ENCODE measurements around the gene PLXNA4.

PLXNA4 gene

GRCh38 chr7:132592231-132592920 lies 16.1 kb upstream of the PLXNA4 start:
- H3K4me3 ChIP-seq (ENCODE audit: low read depth, low read length), result no peak overlapping the region
- in situ Hi-C loops (cut with HindIII; ENCODE audit: low sequenced_read_pairs), result no loop called here
- no peak for DNase-seq (ENCODE audit: low read depth)
- TF ChIP-seq, protein P1, sequence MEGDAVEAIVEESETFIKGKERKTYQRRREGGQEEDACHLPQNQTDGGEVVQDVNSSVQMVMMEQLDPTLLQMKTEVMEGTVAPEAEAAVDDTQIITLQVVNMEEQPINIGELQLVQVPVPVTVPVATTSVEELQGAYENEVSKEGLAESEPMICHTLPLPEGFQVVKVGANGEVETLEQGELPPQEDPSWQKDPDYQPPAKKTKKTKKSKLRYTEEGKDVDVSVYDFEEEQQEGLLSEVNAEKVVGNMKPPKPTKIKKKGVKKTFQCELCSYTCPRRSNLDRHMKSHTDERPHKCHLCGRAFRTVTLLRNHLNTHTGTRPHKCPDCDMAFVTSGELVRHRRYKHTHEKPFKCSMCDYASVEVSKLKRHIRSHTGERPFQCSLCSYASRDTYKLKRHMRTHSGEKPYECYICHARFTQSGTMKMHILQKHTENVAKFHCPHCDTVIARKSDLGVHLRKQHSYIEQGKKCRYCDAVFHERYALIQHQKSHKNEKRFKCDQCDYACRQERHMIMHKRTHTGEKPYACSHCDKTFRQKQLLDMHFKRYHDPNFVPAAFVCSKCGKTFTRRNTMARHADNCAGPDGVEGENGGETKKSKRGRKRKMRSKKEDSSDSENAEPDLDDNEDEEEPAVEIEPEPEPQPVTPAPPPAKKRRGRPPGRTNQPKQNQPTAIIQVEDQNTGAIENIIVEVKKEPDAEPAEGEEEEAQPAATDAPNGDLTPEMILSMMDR (IDR thresholded peaks at IDR 0.05; ENCODE audit: low read depth, low read length, missing control alignments), result no peak

DNA sequence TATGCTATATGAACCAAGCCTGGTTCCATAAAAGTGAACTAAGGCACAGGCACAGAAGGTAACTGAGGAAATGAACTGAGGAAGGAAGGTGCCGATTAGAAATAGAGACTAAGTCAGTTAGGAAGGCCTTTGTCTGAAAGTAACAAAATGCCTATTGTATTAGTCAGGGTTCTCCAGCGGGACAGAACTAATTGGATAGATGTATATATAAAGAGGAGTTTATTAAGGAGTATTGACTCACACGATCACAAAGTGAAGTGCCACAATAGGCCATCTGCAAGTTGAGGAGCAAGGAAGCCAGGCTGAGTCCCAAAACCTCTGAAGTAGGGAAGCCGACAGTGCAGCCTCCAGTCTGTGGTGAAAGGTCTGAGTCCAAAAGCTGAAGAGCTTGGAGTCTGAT lies 13.9 kb upstream of the PLXNA4 start:
- TF ChIP-seq, protein P1 (IDR thresholded peaks at IDR 0.05; ENCODE audit: low read depth, low read length, missing control alignments), result no peak
- in situ Hi-C loops (cut with HindIII; ENCODE audit: low sequenced_read_pairs), result no loop called here
- DNase-seq (ENCODE audit: low read depth), result no peak
- no peak overlapping the region for H3K4me3 ChIP-seq (ENCODE audit: low read depth, low read length)

DNA sequence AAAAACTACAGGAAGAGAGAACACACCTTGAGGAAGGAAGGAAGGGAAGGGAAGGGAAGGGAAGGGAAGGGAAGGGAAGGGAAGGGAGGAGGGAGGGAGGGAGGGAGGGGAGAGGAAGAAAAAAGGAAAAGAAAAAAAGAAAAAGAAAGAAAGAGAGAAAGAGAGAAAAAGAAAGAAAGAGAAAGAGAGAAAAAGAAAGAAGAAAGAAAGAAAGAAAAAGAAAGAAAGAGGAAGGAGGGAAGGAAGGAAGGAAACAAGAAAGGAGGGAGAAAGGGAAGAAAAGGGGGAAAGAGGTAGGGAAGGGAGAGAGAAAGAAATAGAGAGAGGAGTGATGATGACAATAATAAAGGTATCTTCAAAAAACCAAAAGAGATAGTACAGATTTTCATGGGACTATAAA lies 12.3 kb upstream of the PLXNA4 start:
- in situ Hi-C loops (cut with HindIII; ENCODE audit: low sequenced_read_pairs), result no loop called here
- DNase-seq (ENCODE audit: low read depth), result no peak

DNA sequence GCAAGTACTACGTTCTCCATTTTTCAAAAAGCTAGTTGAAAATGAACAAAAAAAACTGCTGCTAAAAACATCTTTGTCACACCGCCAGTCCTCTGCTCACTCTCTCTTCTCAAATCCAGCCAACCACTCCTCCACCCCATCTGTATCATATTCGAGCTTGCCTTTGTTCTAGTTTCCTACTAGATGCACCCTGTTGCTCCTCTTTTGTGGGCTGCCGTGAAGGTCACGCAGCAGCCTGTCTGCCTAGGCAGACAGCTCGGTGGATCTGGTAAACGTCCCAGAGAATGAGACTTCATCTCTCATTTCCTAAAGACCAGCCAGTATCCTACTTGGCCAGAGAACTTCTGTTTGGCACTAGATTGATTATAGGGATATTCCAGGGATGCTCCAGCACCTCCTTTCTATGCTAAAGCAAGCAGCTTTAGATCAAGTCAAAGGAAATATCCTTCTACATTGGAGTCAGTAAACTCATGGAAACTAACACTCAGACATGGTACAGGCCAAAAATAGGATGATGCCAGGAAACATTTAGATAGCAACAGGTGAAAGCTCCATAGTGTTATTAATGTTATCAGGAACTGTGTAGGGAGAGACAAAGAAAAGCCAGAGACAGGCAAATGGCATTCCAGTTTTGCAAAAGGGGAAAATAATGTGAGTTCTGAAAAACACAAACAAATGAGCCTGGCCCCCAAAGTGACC lies 8.7 kb upstream of the PLXNA4 start:
- DNase-seq (ENCODE audit: low read depth), result no peak
- H3K4me3 ChIP-seq (ENCODE audit: low read depth, low read length), result no peak overlapping the region
- in situ Hi-C loops (cut with HindIII; ENCODE audit: low sequenced_read_pairs), result loop anchor here (5.0 kb wide), 1 partner anchor 42 kb away; no protein-coding TSS in a partner anchor
- TF ChIP-seq, protein P1 (IDR thresholded peaks at IDR 0.05; ENCODE audit: low read depth, low read length, missing control alignments), result no peak

More for the DNA sequence above, 12.3 kb upstream of the PLXNA4 start:
- H3K4me3 ChIP-seq (ENCODE audit: low read depth, low read length), result no peak overlapping the region
- TF ChIP-seq, protein P1 (IDR thresholded peaks at IDR 0.05; ENCODE audit: low read depth, low read length, missing control alignments), result no peak

- TF ChIP-seq, protein P1 (IDR thresholded peaks at IDR 0.05; ENCODE audit: low read depth, low read length, missing control alignments), result no peak
- H3K4me3 ChIP-seq (ENCODE audit: low read depth, low read length), result no peak overlapping the region
- DNase-seq (ENCODE audit: low read depth), result no peak
- in situ Hi-C loops (cut with HindIII; ENCODE audit: low sequenced_read_pairs), result loop anchor here (5.0 kb wide), 1 partner anchor 46 kb away; no protein-coding TSS in a partner anchor
Measured at GRCh38 chr7:132581431-132581830, 5.2 kb upstream of the PLXNA4 start.

- peak; percentile 73 for DNase-seq (ENCODE audit: low read depth)
- TF ChIP-seq, protein P1 (IDR thresholded peaks at IDR 0.05; ENCODE audit: low read depth, low read length, missing control alignments), result peak; percentile 67
- in situ Hi-C loops (cut with HindIII; ENCODE audit: low sequenced_read_pairs), result loop anchor here (5.0 kb wide), 1 partner anchor 46 kb away; no protein-coding TSS in a partner anchor
- no peak overlapping the region for H3K4me3 ChIP-seq (ENCODE audit: low read depth, low read length)
Measured at GRCh38 chr7:132580717-132581285, 4.5 kb upstream of the PLXNA4 start.
